GF-D8 (cell line): Measurements from ENCODE around the gene MYLK.
"Not testable (repeated sequence)": the region's sequence is repeated elsewhere in the genome, so short reads cannot be mapped to it uniquely, and the experiment has no call there.

Experiments used
- DNase-seq: peaks from one replicate; lab custom pipeline; 2025; lab: John Stamatoyannopoulos, UW

MYLK gene

GRCh38 chr3:123884203-123884831 lies at the start of gene MYLK:
MYLK (minus strand) TSS chr3:123884332; CDS start chr3:123793841, 90,491 bp downstream.
- DNase-seq, result no peak

DNA sequence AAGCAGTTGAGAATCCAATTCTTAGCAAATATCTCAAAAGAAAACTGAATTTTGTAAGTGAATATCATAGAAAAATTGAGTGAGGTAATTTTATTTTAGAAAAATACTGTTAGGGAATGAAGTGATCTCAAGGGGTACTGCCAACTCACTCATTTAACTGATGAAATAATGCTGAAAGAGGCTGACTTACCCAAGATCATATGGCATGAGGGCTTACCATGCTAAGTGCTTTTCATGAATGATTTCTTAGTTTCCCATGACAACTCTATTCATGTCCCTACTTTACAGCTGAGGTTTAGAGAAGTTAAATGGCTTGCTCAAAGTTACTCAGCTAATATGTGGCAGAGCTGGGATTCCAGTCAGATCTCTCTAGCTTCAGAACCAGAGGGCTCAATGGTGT lies 46.3 kb upstream of the MYLK start:
- no peak for DNase-seq

GRCh38 chr3:123929325-123929724 lies 45.2 kb upstream of the MYLK start:
- DNase-seq, result no peak

DNA sequence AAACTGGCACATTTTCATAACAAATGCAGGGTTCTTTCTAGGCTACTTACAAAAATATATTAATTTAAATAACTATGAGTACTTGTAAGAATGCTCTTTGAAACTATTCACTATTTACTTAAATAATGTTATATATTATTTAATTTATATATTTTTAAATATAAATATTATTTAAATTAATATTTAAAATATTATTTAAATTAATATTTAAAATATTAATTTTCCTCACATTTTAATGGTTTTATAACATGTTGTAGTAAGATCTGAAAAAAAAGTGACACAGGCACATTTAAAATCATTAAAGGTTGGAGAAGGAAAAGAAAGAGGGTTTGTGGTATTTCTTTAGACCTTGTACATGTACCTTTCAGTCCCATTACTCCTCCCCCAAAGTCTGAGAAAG lies 42.3 kb upstream of the MYLK start:
- DNase-seq, result no peak

DNA sequence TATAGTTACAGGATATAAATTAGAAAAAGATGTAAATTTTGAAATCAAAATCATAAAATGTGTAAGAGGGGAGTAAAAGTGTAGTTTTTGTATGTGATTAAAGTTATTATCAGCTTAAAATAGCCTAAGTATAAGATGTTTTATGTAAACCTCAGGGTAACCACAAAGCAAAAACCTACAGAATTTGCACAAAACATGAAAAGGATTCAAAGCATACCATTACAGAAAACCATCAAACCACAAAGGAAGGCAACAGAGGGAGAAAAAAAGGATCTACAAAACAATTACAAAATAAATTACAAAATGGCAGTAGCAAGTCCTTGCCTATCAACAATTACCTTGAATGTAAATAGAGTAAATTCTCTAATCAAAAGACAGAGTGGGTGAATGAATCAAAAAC lies 36.7 kb upstream of the MYLK start:
- DNase-seq, result no peak

GRCh38 chr3:123920383-123920782 lies 36.3 kb upstream of the MYLK start:
- DNase-seq, result no peak

- DNase-seq, result no peak
Observed at GRCh38 chr3:123919353-123919752, 35.2 kb upstream of the MYLK start.

DNA sequence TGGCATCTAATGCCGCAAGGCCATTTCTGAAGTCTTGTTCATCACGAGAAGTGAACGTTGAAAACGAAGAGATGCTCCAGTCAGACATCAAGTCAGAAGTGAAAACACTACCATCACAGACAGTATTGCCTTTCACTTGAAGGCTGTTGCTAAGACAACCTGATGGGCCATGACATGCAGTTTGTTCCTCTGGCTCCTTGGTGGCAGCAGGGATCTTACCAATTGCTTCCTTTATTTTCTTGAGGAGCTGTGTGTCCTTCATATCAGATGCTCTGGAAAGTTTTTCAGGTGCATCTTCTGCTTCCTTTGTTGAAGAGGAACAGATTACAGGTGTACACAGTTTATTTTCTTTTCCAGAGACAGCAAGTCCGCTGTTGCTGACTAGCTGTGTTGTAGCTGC lies 30.7 kb upstream of the MYLK start:
- DNase-seq, result no peak

GRCh38 chr3:123909785-123910184 lies 25.7 kb upstream of the MYLK start:
- no peak for DNase-seq

DNA sequence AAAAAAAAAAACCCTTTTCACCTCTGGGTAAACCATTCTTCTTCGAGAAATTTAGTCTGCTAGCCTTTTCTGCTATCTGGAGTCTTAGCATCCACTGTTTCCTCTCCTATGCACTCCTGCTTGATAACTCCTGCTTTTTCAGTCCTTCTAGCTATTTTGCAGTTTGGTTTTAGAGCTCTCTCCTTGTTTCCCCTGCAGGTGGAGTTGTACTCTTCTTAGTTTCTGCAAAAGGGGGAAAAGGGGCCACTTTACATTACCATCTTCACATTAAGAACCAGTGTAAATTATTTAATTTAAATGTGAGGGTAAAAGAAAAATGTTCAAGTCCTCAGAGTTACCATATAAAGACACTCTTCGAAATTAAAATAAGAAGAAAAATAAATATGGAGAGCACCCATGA lies 23.6 kb upstream of the MYLK start:
- DNase-seq, result no peak

GRCh38 chr3:123899300-123899865 lies 15.3 kb upstream of the MYLK start:
- no peak for DNase-seq

- no peak for DNase-seq
Observed at GRCh38 chr3:123893012-123893411, 8.9 kb upstream of the MYLK start.

DNA sequence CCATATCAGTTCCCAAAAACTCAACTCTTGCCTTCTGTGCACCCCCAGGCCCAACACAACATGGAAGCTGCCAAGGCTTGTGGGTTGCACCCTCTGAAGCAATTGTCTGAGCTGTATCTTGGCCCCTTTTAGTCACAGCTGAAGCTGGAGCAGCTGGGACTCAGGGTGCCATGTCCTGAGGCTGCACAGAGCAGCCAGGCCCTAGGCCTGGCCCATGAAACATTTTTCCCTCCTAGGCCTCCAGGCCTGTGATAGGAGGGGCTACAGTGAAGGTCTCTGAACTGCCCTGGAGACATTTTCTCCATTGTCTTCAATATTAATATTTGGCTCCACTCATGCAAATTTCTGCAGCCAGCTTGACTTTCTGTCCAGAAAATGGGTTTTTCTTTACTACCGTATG lies 8.1 kb upstream of the MYLK start:
- no peak for DNase-seq

DNA sequence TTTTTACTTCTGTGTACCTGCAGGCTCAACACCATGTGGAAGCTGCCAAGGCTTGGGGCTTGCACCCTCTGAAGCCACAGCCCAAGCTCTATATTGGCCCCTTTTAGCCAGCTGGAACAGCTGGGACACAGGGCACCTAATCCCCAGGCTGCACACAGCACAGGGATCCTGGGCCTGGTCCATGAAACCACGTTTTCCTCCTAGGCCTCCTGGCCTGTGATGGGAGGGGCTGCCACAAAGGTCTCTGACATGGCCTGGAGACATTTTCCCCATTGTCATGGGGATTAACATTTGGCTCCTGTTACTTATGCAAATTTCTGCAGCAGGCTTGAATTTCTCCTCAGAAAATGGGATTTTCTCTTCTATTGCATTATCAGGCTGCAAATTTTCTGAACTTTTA lies 6.9 kb upstream of the MYLK start:
- not testable (repeated sequence) for DNase-seq

DNA sequence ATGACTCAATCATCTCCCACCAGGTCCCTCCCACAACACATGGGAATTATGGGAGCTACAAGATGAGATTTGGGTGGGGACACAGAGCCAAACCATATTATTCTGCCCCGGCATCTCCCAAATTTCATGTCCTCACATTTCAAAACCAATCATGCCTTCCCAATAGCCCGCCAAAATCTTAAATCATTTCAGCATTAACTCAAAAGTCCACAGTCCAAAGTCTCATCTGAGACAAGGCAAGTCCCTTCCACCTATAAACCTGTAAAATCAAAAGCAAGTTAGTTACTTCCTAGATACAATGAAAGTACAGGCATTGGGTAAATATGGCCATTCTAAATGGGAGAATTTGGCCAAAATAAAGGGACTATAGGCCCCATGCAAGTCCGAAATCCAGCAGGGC lies 6.0 kb upstream of the MYLK start:
- not testable (repeated sequence) for DNase-seq

DNA sequence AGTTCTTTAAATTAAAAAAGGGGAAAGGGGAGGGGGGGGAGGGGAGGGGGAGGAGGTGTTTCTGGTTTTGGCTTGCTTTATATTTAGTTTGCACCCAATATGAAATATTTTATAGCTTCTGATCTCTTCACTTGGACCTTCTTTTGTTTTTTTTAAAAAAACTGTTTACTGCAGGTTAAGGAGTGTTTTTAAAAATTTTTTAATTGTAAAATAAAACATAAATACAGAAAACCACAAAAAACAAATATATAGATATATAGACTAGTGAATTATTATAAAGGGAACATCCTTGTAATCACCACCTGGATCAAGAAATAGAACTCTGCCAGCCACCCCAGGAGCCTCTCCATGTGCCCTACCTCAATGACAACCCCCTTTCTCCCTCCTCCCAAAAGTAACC lies 861 bp upstream of the MYLK start:
- no peak for DNase-seq

GRCh38 chr3:123883701-123884202 lies 380 bp downstream of the MYLK start:
- no peak for DNase-seq

- DNase-seq, result no peak
Observed at GRCh38 chr3:123883111-123883510, 1.0 kb downstream of the MYLK start.

- DNase-seq, result no peak
Observed at GRCh38 chr3:123881771-123882170, 2.4 kb downstream of the MYLK start.

GRCh38 chr3:123880998-123881561 lies 3.1 kb downstream of the MYLK start:
- no peak for DNase-seq

DNA sequence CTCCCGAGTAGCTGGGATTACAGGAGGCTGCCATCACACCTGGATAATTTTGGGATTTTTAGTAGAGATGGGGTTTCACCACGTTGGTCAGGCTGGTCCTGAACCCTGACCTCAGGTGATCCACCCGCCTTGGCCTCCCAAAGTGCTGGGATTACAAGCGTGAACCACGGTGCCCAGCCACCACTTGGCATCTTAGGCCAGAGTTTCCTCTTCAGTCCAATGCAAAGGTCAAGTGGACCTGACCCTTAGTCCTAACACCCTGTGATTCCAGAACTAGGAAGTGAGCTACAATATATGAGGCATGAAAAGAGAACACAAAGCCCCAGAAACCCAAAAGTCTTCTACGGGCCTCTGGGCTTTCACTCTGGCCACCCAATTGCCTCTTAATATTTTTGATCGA lies 5.3 kb downstream of the MYLK start:
- no peak for DNase-seq

DNA sequence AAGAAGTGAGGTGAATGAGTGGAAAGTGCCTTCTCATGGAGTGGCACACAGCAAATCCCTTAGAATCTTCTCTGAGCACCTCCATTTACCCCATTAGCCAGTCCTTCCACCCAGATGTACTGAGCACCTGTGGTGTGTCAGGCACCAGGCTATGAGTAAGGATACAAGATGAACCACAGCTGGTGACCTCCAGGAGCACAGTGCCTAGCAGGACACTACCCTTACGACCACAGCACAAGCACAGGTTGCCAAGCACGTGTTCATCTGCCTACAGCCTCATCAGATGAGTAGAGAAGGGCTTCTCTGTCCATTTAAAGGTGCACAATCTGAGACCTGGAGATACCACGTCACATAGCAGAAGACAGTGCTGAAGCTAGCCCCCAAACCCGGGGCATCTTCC lies 6.2 kb downstream of the MYLK start:
- no peak for DNase-seq

DNA sequence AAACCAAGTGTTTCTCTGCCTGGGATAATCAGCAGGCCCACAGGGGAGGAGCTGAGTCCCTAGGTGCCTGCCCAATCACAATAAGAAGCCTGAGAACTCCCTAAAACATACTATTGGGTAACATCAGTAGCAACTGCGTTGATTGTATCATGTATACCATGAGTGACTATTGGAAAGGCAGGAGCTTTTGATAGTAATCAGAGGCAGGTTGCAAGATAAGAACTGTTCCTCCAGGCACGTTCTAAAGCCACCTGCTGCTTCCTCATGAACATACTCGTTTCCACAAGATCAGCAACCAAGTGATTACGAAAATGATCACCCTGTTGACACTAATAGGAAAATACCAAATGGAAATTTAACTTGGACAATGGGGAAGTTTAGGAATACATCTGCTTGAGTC lies 6.7 kb downstream of the MYLK start:
- no peak for DNase-seq

DNA sequence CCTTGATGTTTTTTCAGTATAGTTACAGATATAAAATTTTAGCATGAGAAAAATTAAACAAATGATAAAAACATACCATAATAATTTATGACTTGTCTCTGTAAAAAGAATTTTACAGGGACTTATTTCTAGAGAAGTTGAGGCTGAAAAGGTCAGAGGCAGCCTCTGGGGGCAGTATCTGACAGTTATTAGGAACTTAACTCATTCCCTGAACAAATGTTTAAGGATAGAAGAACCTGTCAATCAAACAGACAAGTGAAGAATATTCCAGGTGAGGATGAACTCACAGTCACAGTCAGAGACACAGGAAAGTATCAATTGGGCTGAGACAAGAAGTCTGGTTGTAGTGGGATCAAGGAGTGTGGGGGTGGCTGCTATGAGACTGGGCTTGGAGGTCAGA lies 7.3 kb downstream of the MYLK start:
- DNase-seq, result no peak
